Vagina (tissue), 2 donors: Measurements from ENCODE around the gene IKBKE.

ENCODE experiments used
- CTCF ChIP-seq, 3 experiments: fragments of 450-650 bp in 2 of 3; fragments of 200-600 bp in 1 of 3; sonication (generic) in 1 of 3; IDR thresholded peaks; one replicate each; pipeline ENCODE4 v1.5.1; 2017 to 2019; ENCODE audit warnings: antibody characterized with exemption in 3 of 3, mild to moderate bottlenecking in 2 of 3, moderate library complexity in 2 of 3
- POLR2A ChIP-seq, 2 donors: fragments of 450-650 bp; IDR thresholded peaks; one replicate each; pipeline ENCODE4 v1.6.1; 2017; ENCODE audit warnings: antibody characterized with exemption in 2 of 2, mild to moderate bottlenecking in 2 of 2, moderate library complexity in 2 of 2

- TF ChIP-seq CTCF (IDR thresholded peaks at IDR 0.05): no peak
- no peak for TF ChIP-seq POLR2A (IDR thresholded peaks at IDR 0.05)
These were observed 65.5 kb downstream of the IKBKE start for GRCh38 chr1:206535853-206536188.
